Colonic mucosa (tissue), 4 donors: ENCODE data around the gene TBRG1. TPM values are rescaled to one million over a fixed set of nuclear protein-coding genes. Genes with fewer than 3 reads are reported as not detected.
A peak's percentile ranks its signal among the peaks of the same experiment; 100 is the strongest.

Experiments used
- DNase-seq: peaks from one replicate; pipeline ENCODE4 v3.0.0-alpha.2; 2020
- H3K27ac ChIP-seq: fragments of 200-600 bp; one replicate; pipeline ENCODE4 v1.8.0; 2021
- H3K27me3 ChIP-seq: fragments of 200-600 bp; one replicate; pipeline ENCODE4 v1.8.0; 2021
- H3K36me3 ChIP-seq: fragments of 200-600 bp; one replicate; pipeline ENCODE4 v1.8.0; 2021
- H3K4me1 ChIP-seq: fragments of 200-600 bp; one replicate; pipeline ENCODE4 v1.8.0; 2021; ENCODE audit warnings: mild to moderate bottlenecking
- H3K4me3 ChIP-seq: fragments of 200-600 bp; one replicate; pipeline ENCODE4 v1.8.0; 2021
- H3K9ac ChIP-seq, 2 donors: one replicate each; pipeline ENCODE4 v1.7.0; 2013; ENCODE audit warnings: control low read depth in 2 of 2, low read depth in 2 of 2, low read length in 2 of 2
- H3K9me3 ChIP-seq: fragments of 200-600 bp; one replicate; pipeline ENCODE4 v1.8.0; 2021
- intact Hi-C: fragments of 100-400 bp; cut with DNase I; formaldehyde crosslinking; loops from one replicate; pipeline ENCODE4 v1.14.1; 2022
- total RNA-seq, 2 donors: library from RNA; stranded (reverse); fragmentation: NEBNext Ultra II Directional in 1 of 2; extraction: Animal tissue kit (Norgen Biotek cat#: 25700) in 1 of 2; gene quantifications; one replicate each; pipeline ENCODE4 v1.2.1, GENCODE V29; 2021
- TF ChIP-seq, protein P1 (sequence below): fragments of 200-600 bp; IDR thresholded peaks from one replicate; pipeline ENCODE4 v1.8.0; 2022; ENCODE audit warnings: antibody characterized with exemption, mild to moderate bottlenecking
- donor health status: healthy.
- donor health status: DM: no; HTN: no; CAD: no.
- donor health status: DM: no; HTN: no; CAD: no.

Gene TBRG1
- total RNA-seq, 2 donors from 2014 or later: 25.7 to 29.1 TPM

DNA sequence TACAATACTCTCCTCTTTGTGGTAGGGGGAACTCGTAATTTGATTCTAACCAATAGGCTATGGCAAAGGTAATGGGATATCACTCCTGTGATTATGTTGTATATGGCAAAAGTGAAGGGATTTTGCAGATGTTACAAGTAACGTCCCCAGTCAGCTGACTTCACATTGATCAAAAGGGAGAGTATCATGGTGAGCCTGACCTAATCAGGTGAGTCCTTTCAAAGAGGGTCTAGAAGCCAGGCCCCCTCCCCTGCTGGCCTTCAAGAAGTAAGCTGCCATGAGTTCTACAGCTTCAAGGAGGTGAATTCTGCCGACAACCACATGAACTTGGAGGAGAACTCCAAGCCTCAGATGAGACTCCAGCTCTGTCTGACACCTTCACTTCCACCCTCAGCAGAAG, 20.0 kb downstream of the TBRG1 start:
- no peaks in the 10 kb centered on the region for H3K36me3 ChIP-seq
- no peaks in the 10 kb centered on the region for H3K27me3 ChIP-seq
- H3K4me1 ChIP-seq: no peaks in the 10 kb centered on the region
- H3K27ac ChIP-seq: no peak overlapping the region
- H3K9me3 ChIP-seq: no peaks in the 10 kb centered on the region
- TF ChIP-seq, protein P1, sequence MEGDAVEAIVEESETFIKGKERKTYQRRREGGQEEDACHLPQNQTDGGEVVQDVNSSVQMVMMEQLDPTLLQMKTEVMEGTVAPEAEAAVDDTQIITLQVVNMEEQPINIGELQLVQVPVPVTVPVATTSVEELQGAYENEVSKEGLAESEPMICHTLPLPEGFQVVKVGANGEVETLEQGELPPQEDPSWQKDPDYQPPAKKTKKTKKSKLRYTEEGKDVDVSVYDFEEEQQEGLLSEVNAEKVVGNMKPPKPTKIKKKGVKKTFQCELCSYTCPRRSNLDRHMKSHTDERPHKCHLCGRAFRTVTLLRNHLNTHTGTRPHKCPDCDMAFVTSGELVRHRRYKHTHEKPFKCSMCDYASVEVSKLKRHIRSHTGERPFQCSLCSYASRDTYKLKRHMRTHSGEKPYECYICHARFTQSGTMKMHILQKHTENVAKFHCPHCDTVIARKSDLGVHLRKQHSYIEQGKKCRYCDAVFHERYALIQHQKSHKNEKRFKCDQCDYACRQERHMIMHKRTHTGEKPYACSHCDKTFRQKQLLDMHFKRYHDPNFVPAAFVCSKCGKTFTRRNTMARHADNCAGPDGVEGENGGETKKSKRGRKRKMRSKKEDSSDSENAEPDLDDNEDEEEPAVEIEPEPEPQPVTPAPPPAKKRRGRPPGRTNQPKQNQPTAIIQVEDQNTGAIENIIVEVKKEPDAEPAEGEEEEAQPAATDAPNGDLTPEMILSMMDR: no peak
- H3K4me3 ChIP-seq: no peak overlapping the region
- DNase-seq: no peak
- intact Hi-C loops: loop anchor here (5.0 kb wide), 1 partner anchor 195 kb away; no protein-coding TSS in a partner anchor
- H3K9ac ChIP-seq: no peak overlapping the region

DNA sequence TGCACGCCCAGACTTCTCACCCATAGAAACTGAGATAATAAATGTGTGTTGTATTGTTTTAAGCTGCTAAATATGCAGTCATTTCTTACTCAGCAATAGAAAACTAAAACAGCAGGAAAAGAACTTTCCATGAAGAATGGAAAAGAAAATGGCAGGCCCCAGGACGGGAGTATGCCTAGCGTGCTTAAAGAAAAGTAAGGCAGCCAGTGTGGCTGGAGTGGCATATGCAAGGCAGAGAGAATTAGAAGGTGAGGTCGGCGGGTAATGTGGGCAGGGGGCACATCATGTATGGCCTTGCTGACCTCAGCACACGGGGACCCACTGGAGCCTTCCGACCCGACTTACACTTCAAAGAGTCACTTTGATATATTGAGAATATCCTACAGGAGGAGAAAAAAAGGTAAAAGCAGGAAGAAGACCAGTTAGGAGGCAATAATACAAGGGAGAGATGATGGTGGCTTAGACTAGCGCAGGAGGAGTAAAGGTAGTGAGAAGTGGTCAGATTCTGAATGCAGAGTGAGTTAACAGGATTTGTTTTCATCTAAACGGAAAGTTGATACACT, 20.5 kb downstream of the TBRG1 start:
- H3K27me3 ChIP-seq: no peaks in the 10 kb centered on the region
- no peaks in the 10 kb centered on the region for H3K9me3 ChIP-seq
- H3K9ac ChIP-seq: no peak overlapping the region
- no peak overlapping the region for H3K27ac ChIP-seq
- no peak for DNase-seq
- H3K4me1 ChIP-seq: no peaks in the 10 kb centered on the region
- no peak overlapping the region for H3K4me3 ChIP-seq
- intact Hi-C loops: loop anchor here (5.0 kb wide), 1 partner anchor 194 kb away; no protein-coding TSS in a partner anchor
- H3K36me3 ChIP-seq: no peaks in the 10 kb centered on the region
- TF ChIP-seq, protein P1: no peak

DNA sequence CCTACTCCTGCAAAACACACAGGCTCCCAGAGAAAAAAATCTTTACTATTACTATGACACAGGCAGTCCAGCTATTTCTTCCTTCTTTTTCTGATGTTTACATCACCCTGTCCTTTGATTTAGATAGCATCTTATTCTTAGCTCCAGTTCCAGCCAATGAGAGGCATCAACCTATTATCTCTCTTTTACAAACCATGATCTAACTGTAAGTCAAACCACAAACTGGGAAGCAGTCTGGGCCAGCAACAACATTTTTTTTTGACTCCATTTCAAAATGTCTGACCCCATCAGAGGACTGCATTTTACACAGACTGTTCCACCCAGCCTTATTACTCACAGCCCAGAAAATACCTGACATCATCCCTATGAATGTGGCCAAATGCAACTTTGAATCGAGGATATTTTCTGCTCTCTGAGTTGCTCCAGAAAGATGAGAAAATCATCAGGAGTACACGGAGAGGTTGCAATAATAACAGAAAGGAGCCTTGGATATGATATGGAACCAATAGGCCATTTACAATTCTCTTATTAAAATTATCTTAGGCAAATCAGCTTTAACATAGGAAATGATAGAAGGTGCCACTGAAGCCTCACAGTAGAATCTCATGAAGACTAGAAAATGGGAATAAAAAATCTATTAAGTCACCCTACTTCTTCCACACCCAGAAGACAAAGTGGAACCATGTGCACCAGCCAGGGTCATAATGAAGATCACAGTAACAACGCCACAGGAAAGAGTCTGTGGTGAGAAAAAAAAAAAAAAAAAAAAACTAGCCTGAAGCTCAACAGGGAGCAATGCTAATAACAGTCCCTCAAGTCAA, 21.2 kb downstream of the TBRG1 start:
- no peak for DNase-seq
- Histone ChIP-seq H3K27ac (no peak overlapping the region), H3K27me3 (no peaks in the 10 kb centered on the region), H3K9ac (no peak overlapping the region), H3K4me1 (no peaks in the 10 kb centered on the region), H3K4me3 (no peak overlapping the region), H3K9me3 (no peaks in the 10 kb centered on the region), H3K36me3 (no peaks in the 10 kb centered on the region)
- TF ChIP-seq, protein P1: no peak
- intact Hi-C loops: loop anchor here (5.0 kb wide), 1 partner anchor 193 kb away; no protein-coding TSS in a partner anchor

DNA sequence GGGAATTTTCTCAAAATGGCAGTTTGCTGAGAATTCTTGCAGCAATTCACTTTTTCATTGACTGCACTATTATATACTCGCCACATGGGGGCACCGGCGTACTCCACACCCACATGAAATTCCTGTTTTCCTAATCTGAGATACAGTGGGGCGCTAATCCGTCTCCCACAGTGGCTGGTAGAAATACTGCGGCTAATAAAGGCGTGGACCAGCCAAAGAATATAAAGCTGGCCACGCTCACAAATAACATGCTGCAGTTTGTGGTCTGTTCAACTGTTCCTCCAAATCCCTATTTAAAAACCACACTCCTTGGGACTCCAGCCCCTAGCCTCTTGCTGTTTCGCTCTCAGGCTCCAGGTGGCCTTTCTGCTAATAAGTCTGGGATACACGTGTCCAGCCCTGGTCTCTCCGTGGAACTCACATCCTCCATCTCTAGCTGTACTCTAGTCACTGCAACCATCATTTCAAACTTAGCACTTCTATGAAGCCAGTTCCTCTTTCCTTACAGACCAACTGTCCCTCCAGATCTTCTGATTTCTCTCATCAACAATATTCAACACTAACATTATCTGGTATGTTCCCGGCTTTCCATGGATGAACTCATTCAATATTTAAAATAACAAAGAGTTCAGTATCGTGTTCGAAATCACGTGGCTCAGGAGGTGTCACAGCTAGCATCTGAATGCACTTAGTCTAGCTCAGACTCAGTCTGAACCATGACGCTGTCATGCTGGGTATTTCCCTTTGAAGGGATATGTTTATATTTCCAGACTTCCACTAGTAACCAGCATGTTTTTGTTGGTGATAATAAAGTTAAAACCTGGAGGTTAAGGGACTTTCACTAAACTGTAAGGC, 22.0 kb downstream of the TBRG1 start:
- Histone ChIP-seq H3K9ac (no peak overlapping the region), H3K4me3 (no peak overlapping the region), H3K36me3 (peaks cover 5% of the 10 kb centered on the region), H3K9me3 (no peaks in the 10 kb centered on the region), H3K27me3 (no peaks in the 10 kb centered on the region), H3K27ac (no peak overlapping the region), H3K4me1 (no peaks in the 10 kb centered on the region)
- peak; percentile 29 for DNase-seq
- intact Hi-C loops: loop anchor here (5.0 kb wide), 1 partner anchor 193 kb away; no protein-coding TSS in a partner anchor
- TF ChIP-seq, protein P1: peak; percentile 83

DNA sequence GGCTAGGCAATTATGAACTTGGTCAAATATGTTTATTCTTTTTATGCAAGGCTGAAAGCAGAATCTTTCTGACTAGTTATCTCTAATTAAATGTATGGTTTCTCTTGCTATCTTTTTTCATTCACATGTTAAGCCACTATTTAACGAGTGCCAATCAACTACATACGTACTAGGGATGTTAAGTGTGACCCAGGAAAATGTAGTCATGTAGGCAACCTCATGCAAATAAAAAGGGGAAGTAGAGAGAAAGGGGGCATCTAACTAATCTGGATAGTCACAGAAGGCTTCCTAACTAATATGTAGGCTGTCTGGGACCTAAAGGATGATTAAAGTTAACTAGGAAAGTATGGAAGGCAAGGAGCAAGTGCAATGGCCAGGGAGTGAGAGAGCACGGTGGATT, 23.5 kb downstream of the TBRG1 start:
- Histone ChIP-seq H3K4me3 (no peak overlapping the region), H3K36me3 (peaks cover 5% of the 10 kb centered on the region), H3K9ac (no peak overlapping the region), H3K27ac (no peak overlapping the region), H3K27me3 (no peaks in the 10 kb centered on the region), H3K4me1 (no peaks in the 10 kb centered on the region), H3K9me3 (no peaks in the 10 kb centered on the region)
- TF ChIP-seq, protein P1: no peak
- intact Hi-C loops: no loop called here
- no peak for DNase-seq
